A549 (cell line): ENCODE results near the gene PSMG1. TPM values are rescaled to one million over a fixed set of nuclear protein-coding genes. Genes with fewer than 3 reads are reported as not detected.

ENCODE experiments used
- ATAC-seq, 2 experiments: fragments of 200-7000 bp in 1 of 2; fragments of >200 bp in 1 of 2; cut with Nextera tagmentation in 1 of 2; cut with Tn5 transposase in 1 of 2; 3 replicates each; pipeline versions ENCODE4 v1.8.0 to v1.9.1; 2018 to 2020; ENCODE audit warnings: mild to moderate bottlenecking in 1 of 2, moderate library complexity in 1 of 2
- CTCF ChIA-PET: fragments of 300-600 bp; sonication (Branson Sonifier 250); formaldehyde crosslinking; extraction: SDS; loops from one replicate; lab custom pipeline; 2021; ENCODE audit warnings: antibody characterized with exemption, inconsistent platforms; lab: Yijun Ruan, JAX
- POLR2A ChIA-PET: fragments of 350-600 bp; formaldehyde crosslinking; extraction: SDS; loops from one replicate; lab custom pipeline; 2021; ENCODE audit warnings: antibody characterized with exemption, inconsistent platforms; lab: Yijun Ruan, JAX
- DNase-seq, 2 experiments: peaks; one replicate each; pipeline versions ENCODE4 v3.0.0 to v3.0.0-alpha.2; 2011 to 2016; ENCODE audit warnings: low read depth in 1 of 2, low spot score in 1 of 2
- FAIRE-seq: peaks from 2 replicates; lab custom pipeline; 2011; peaks lifted over from hg19 to GRCh38; lab: Jason Lieb, UNC
- H3K27ac ChIP-seq, 2 experiments: fragments of >200 bp; sonication (Bioruptor Twin); formaldehyde crosslinking; 3 replicates each; pipeline ENCODE4 v1.5.1; 2016 to 2017
- H3K4me1 ChIP-seq: fragments of >200 bp; sonication (Bioruptor Twin); formaldehyde crosslinking; 3 replicates; pipeline ENCODE4 v1.6.1; 2016
- H3K4me2 ChIP-seq: fragments of >200 bp; sonication (Bioruptor Twin); formaldehyde crosslinking; 3 replicates; pipeline ENCODE4 v1.6.1; 2016
- H3K4me3 ChIP-seq: fragments of >200 bp; sonication (Bioruptor Twin); formaldehyde crosslinking; 3 replicates; pipeline ENCODE4 v1.5.1; 2016
- H3K9me3 ChIP-seq: fragments of >200 bp; sonication (Bioruptor Twin); formaldehyde crosslinking; 3 replicates; pipeline ENCODE4 v1.6.1; 2016
- CBX8 ChIP-seq: fragments of 200-600 bp; sonication (generic); IDR thresholded peaks from 2 replicates; pipeline ENCODE4 v1.6.1; 2016
- CHD2 ChIP-seq: fragments of 150-350 bp; IDR thresholded peaks from 2 replicates; pipeline ENCODE4 v1.6.1; 2014; ENCODE audit warnings: low read length; ENCODE audit not compliant: partially characterized antibody
- EP300 ChIP-seq, 2 experiments: fragments of >200 bp; sonication (Bioruptor Twin); formaldehyde crosslinking; IDR thresholded peaks; 2 replicates in 1 of 2; 3 replicates in 1 of 2; pipeline ENCODE4 v1.6.1; 2016 to 2017
- ESRRA ChIP-seq: fragments of 150-350 bp; IDR thresholded peaks from 2 replicates; pipeline ENCODE4 v1.6.1; 2014; ENCODE audit warnings: mild to moderate bottlenecking, low read length, borderline replicate concordance
- FOSB ChIP-seq: fragments of 250-450 bp; sonication (Bioruptor Pico); IDR thresholded peaks from 2 replicates; pipeline ENCODE4 v1.5.0; 2020; ENCODE audit warnings: mild to moderate bottlenecking, moderate library complexity
- HEYL ChIP-seq: fragments of 250-450 bp; sonication (Bioruptor Pico); IDR thresholded peaks from 2 replicates; pipeline ENCODE4 v1.8.0; 2021; ENCODE audit warnings: mild to moderate bottlenecking, moderate library complexity
- HOXB5 ChIP-seq: fragments of 250-450 bp; sonication (Bioruptor Pico); IDR thresholded peaks from 2 replicates; pipeline ENCODE4 v1.5.0; 2020; ENCODE audit warnings: mild to moderate bottlenecking, moderate library complexity
- JUN ChIP-seq, 2 experiments: fragments of >200 bp; sonication (Bioruptor Twin); formaldehyde crosslinking; IDR thresholded peaks; 2 replicates in 1 of 2; 3 replicates in 1 of 2; pipeline ENCODE4 v1.6.1; 2016 to 2017
- JUNB ChIP-seq: fragments of >200 bp; sonication (Bioruptor Twin); formaldehyde crosslinking; IDR thresholded peaks from 2 replicates; pipeline ENCODE4 v1.6.1; 2016
- MAZ ChIP-seq: fragments of 150-350 bp; IDR thresholded peaks from 2 replicates; pipeline ENCODE4 v1.6.1; 2014; ENCODE audit warnings: antibody characterized with exemption, low read depth, low read length, borderline replicate concordance
- NFE2L2 ChIP-seq: fragments of 150-350 bp; conservative IDR thresholded peaks from 2 replicates; pipeline ENCODE4 v1.6.1; 2014; ENCODE audit warnings: low read length
- PHF8 ChIP-seq: fragments of 200-600 bp; sonication (generic); IDR thresholded peaks from 2 replicates; pipeline ENCODE4 v1.6.1; 2016; ENCODE audit warnings: low read depth, mild to moderate bottlenecking, antibody characterized with exemption, moderate library complexity, borderline replicate concordance
- RFX5 ChIP-seq: fragments of 450-650 bp; IDR thresholded peaks from 2 replicates; pipeline ENCODE4 v1.7.1; 2014; ENCODE audit warnings: antibody characterized with exemption, mild to moderate bottlenecking, moderate library complexity
- RNF2 ChIP-seq: fragments of 200-600 bp; sonication (generic); IDR thresholded peaks from 2 replicates; pipeline ENCODE4 v1.6.1; 2016; ENCODE audit warnings: low read depth, mild to moderate bottlenecking, antibody characterized with exemption, moderate library complexity, borderline replicate concordance
- ZC3H11A ChIP-seq: fragments of 450-650 bp; IDR thresholded peaks from 2 replicates; pipeline ENCODE4 v1.6.1; 2014; ENCODE audit warnings: antibody characterized with exemption, mild to moderate bottlenecking
- ZFP36 ChIP-seq: fragments of 450-650 bp; IDR thresholded peaks from 2 replicates; pipeline ENCODE4 v1.6.1; 2014; ENCODE audit warnings: borderline replicate concordance; ENCODE audit not compliant: partially characterized antibody
- ZNF302 ChIP-seq: fragments of 250-450 bp; sonication (Bioruptor Pico); IDR thresholded peaks from 2 replicates; pipeline ENCODE4 v1.9.0; 2021; ENCODE audit warnings: inconsistent platforms, mild to moderate bottlenecking, moderate library complexity
- WGBS: methylation state at CpG from one replicate; pipeline ENCODE4 v1.1.6; 2017; ENCODE audit errors: missing lambda C conversion rate; 5-methylcytosine and 5-hydroxymethylcytosine counted together
- polyA plus RNA-seq, 4 experiments: library from polyadenylated mRNA; depleted of rRNA in 3 of 4; stranded (reverse); fragments of >200 nt; fragmentation: RNase III in 1 of 4; extraction: RNeasy Plus Mini Kit Qiagen cat#74134 plus additional on column Dnase treatment in 1 of 4; gene quantifications; 2 replicates in 3 of 4; 3 replicates in 1 of 4; pipeline ENCODE4 v1.2.3, GENCODE V29; 2011 to 2017
- TF ChIP-seq, protein P1 (sequence below): IDR thresholded peaks from 2 replicates; pipeline ENCODE4 v1.6.1; 2012; ENCODE audit warnings: low read depth, borderline replicate concordance
- TF ChIP-seq, protein P2 (sequence below): fragments of 150-350 bp; IDR thresholded peaks from 2 replicates; pipeline ENCODE4 v1.6.1; 2014; ENCODE audit warnings: low read depth, mild to moderate bottlenecking, low read length
- TF ChIP-seq, protein P3 (sequence below): fragments of 250-450 bp; sonication (Bioruptor Pico); IDR thresholded peaks from 2 replicates; pipeline ENCODE4 v1.5.0; 2021; ENCODE audit warnings: mild to moderate bottlenecking, moderate library complexity, borderline replicate concordance
- TF ChIP-seq, protein P4 (sequence below): fragments of 250-450 bp; sonication (Bioruptor Pico); IDR thresholded peaks from 2 replicates; pipeline ENCODE4 v1.5.0; 2020; ENCODE audit warnings: low read depth, mild to moderate bottlenecking, moderate library complexity
- TF ChIP-seq, protein P5 (sequence below): IDR thresholded peaks from 2 replicates; pipeline ENCODE4 v1.6.1; 2012
- TF ChIP-seq, protein P6 (sequence below): fragments of >200 bp; sonication (Bioruptor Twin); formaldehyde crosslinking; IDR thresholded peaks from 3 replicates; pipeline ENCODE4 v1.6.1; 2016

PSMG1 gene
- polyA plus RNA-seq, 2 of the 4 experiments (the other 2 are of a cell fraction) = 95.8 to 96.0 TPM

DNA sequence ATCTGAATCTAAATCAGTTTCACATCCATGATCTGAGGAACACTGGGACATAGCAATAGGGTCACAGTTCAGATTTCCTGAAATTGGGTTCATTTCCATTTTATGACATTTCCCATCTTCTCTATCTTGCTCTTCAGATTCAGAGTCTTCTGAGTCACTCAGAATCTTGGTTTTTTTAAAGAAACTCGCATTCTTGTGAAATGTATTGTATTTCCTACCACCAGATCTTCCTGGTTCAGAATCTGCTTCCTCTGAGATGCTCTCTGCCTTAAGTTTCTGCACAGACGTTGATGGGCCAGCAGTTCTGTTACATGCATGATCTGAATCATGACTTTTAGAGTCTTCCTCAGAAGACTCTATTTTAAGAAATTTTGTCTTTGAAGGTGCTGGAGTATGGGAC is 15.5 kb upstream of the PSMG1 start:
- no peak for TF ChIP-seq PHF8
- TF ChIP-seq HEYL (CRISPR knock-in tag) = no peak
- no peak for TF ChIP-seq JUNB
- TF ChIP-seq CBX8 = no peak
- TF ChIP-seq, protein P1, sequence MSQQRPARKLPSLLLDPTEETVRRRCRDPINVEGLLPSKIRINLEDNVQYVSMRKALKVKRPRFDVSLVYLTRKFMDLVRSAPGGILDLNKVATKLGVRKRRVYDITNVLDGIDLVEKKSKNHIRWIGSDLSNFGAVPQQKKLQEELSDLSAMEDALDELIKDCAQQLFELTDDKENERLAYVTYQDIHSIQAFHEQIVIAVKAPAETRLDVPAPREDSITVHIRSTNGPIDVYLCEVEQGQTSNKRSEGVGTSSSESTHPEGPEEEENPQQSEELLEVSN = no peak
- no peak for TF ChIP-seq EP300 (IDR thresholded peaks at IDR 0.05)
- no peak for TF ChIP-seq ZC3H11A
- no peak for TF ChIP-seq NFE2L2
- TF ChIP-seq JUN (IDR thresholded peaks at IDR 0.05) = no peak
- TF ChIP-seq RFX5 = no peak
- ATAC-seq (no peak), FAIRE-seq (no peak), DNase-seq (no peak)
- Histone ChIP-seq H3K4me1 (no peaks in the 10 kb centered on the region), H3K9me3 (no peaks in the 10 kb centered on the region), H3K4me3 (no peak overlapping the region), H3K4me2 (no peak overlapping the region), H3K27ac (no peak overlapping the region)
- ChIA-PET POLR2A (no interaction called here), CTCF (no interaction called here)
- WGBS = 83% methylated on average over 2 of the region's 2 CpGs

DNA sequence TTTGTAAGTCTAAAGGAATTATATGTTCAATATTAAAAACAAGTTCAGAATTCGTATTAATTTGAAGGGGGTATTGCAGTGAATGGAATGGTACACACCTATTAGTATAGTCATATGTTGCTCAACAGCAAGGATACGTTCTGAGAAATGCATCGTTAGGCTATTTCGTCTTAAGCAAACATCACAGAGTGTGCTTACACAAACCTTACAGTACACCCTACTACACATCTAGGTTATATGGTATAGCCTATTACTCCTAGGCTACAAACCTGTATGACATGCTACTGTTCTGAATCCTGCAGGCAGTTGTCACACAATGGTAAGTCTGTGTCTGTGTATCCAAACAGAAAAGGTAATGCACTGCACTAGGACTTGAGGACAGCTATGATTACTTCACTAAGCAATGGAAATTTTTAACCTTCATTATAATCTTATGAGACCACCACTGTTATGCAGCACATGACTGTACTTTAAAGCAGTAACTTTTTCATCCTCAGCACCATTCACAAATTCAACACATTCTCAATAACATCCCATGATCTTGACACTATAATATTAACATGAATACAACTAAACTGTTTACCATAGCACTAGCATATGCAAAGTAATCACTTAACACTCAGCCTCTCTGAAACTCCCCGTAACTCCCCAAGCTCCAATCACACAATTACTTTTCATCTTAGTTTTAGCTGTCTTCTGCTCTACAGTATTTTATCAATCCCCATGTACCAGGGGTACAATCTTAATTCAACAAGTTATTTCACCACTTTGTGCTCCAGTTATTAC is 14.4 kb upstream of the PSMG1 start:
- ATAC-seq = no peak
- CTCF ChIA-PET = no interaction called here
- Histone ChIP-seq H3K27ac (no peak overlapping the region), H3K4me1 (no peaks in the 10 kb centered on the region), H3K9me3 (no peaks in the 10 kb centered on the region), H3K4me3 (no peak overlapping the region), H3K4me2 (no peak overlapping the region)
- 74% methylated on average over 5 of the region's 5 CpGs for WGBS
- no peak for FAIRE-seq
- DNase-seq = no peak
- no peak for TF ChIP-seq NFE2L2
- no peak for TF ChIP-seq ESRRA
- TF ChIP-seq ZNF302 (CRISPR knock-in tag) = no peak
- TF ChIP-seq HOXB5 (CRISPR knock-in tag) = no peak
- TF ChIP-seq ZFP36 = no peak
- TF ChIP-seq, protein P2, sequence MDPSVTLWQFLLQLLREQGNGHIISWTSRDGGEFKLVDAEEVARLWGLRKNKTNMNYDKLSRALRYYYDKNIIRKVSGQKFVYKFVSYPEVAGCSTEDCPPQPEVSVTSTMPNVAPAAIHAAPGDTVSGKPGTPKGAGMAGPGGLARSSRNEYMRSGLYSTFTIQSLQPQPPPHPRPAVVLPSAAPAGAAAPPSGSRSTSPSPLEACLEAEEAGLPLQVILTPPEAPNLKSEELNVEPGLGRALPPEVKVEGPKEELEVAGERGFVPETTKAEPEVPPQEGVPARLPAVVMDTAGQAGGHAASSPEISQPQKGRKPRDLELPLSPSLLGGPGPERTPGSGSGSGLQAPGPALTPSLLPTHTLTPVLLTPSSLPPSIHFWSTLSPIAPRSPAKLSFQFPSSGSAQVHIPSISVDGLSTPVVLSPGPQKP = no peak
- TF ChIP-seq, protein P3, sequence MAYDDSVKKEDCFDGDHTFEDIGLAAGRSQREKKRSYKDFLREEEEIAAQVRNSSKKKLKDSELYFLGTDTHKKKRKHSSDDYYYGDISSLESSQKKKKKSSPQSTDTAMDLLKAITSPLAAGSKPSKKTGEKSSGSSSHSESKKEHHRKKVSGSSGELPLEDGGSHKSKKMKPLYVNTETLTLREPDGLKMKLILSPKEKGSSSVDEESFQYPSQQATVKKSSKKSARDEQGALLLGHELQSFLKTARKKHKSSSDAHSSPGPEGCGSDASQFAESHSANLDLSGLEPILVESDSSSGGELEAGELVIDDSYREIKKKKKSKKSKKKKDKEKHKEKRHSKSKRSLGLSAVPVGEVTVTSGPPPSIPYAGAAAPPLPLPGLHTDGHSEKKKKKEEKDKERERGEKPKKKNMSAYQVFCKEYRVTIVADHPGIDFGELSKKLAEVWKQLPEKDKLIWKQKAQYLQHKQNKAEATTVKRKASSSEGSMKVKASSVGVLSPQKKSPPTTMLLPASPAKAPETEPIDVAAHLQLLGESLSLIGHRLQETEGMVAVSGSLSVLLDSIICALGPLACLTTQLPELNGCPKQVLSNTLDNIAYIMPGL (CRISPR knock-in tag) = no peak
- no peak for TF ChIP-seq RFX5
- TF ChIP-seq FOSB (CRISPR knock-in tag) = no peak
- no peak for TF ChIP-seq MAZ
- TF ChIP-seq, protein P4, sequence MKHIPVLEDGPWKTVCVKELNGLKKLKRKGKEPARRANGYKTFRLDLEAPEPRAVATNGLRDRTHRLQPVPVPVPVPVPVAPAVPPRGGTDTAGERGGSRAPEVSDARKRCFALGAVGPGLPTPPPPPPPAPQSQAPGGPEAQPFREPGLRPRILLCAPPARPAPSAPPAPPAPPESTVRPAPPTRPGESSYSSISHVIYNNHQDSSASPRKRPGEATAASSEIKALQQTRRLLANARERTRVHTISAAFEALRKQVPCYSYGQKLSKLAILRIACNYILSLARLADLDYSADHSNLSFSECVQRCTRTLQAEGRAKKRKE = no peak
- no peak for TF ChIP-seq ZC3H11A
- TF ChIP-seq, protein P5, sequence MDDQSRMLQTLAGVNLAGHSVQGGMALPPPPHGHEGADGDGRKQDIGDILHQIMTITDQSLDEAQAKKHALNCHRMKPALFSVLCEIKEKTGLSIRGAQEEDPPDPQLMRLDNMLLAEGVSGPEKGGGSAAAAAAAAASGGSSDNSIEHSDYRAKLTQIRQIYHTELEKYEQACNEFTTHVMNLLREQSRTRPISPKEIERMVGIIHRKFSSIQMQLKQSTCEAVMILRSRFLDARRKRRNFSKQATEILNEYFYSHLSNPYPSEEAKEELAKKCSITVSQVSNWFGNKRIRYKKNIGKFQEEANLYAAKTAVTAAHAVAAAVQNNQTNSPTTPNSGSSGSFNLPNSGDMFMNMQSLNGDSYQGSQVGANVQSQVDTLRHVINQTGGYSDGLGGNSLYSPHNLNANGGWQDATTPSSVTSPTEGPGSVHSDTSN = no peak
- TF ChIP-seq RNF2 = no peak
- no peak for TF ChIP-seq CHD2
- TF ChIP-seq, protein P6, sequence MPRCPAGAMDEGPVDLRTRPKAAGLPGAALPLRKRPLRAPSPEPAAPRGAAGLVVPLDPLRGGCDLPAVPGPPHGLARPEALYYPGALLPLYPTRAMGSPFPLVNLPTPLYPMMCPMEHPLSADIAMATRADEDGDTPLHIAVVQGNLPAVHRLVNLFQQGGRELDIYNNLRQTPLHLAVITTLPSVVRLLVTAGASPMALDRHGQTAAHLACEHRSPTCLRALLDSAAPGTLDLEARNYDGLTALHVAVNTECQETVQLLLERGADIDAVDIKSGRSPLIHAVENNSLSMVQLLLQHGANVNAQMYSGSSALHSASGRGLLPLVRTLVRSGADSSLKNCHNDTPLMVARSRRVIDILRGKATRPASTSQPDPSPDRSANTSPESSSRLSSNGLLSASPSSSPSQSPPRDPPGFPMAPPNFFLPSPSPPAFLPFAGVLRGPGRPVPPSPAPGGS = no peak
- POLR2A ChIA-PET = no interaction called here
